IMR-90 (cell line): ENCODE results near the gene CMTM8. TPM values are rescaled to one million over a fixed set of nuclear protein-coding genes. Genes with fewer than 3 reads are reported as not detected.

Experiments
- ATAC-seq: fragments of 200-7000 bp; cut with Tn5 transposase; 2 replicates; pipeline ENCODE4 v1.9.1; 2020; ENCODE audit warnings: low read depth, mild to moderate bottlenecking, moderate library complexity
- BruUV-seq: library from RNA; stranded (reverse); fragments of 400-500 nt; replicated peaks from 2 replicates; lab custom pipeline; 2021; lab: Mats Ljungman, UMichigan
- CTCF ChIA-PET: fragments of 300-600 bp; formaldehyde crosslinking; extraction: SDS; loops from one replicate; lab custom pipeline; 2021; ENCODE audit warnings: antibody characterized with exemption; lab: Yijun Ruan, JAX
- POLR2A ChIA-PET: fragments of 300-600 bp; sonication (Branson Sonifier 250); formaldehyde crosslinking; loops from one replicate; lab custom pipeline; 2022; ENCODE audit warnings: antibody characterized with exemption; ENCODE audit not compliant: unreplicated experiment; lab: Charles Lee
- DNase-seq: peaks from one replicate; pipeline ENCODE4 v3.0.0; 2013
- H2AFZ ChIP-seq: replicated peaks from 2 replicates; pipeline ENCODE3; 2013; ENCODE audit warnings: low read length, mild to moderate bottlenecking; ENCODE audit not compliant: poor library complexity
- H2AK5ac ChIP-seq: 2 replicates; pipeline ENCODE4 v1.6.1; 2013; ENCODE audit warnings: low read depth, low read length, inconsistent platforms
- H2AK9ac ChIP-seq: replicated peaks from 2 replicates; pipeline ENCODE3; 2013; ENCODE audit warnings: mild to moderate bottlenecking, low read depth, low read length, moderate library complexity; ENCODE audit not compliant: poor library complexity
- H2BK120ac ChIP-seq: 2 replicates; pipeline ENCODE4 v1.6.1; 2013; ENCODE audit warnings: low read depth, low read length, inconsistent platforms
- H2BK15ac ChIP-seq: 3 replicates; pipeline ENCODE4 v1.6.1; 2013; ENCODE audit warnings: low read depth, low read length, inconsistent platforms
- H2BK20ac ChIP-seq: 2 replicates; pipeline ENCODE4 v1.6.1; 2013; ENCODE audit warnings: low read depth, mild to moderate bottlenecking, inconsistent platforms, low read length, moderate library complexity
- H2BK5ac ChIP-seq: 2 replicates; pipeline ENCODE4 v1.6.1; 2013; ENCODE audit warnings: mild to moderate bottlenecking, low read depth, low read length, inconsistent platforms; ENCODE audit not compliant: poor library complexity, severe bottlenecking
- H3K14ac ChIP-seq: replicated peaks from 2 replicates; pipeline ENCODE4 v1.6.1; 2013; ENCODE audit warnings: low read depth, low read length, inconsistent platforms
- H3K18ac ChIP-seq: 2 replicates; pipeline ENCODE4 v1.6.1; 2013; ENCODE audit warnings: low read depth, low read length, control low read depth
- H3K23ac ChIP-seq: 2 replicates; pipeline ENCODE4 v1.6.1; 2013; ENCODE audit warnings: low read depth, low read length, inconsistent platforms
- H3K27ac ChIP-seq: 2 replicates; pipeline ENCODE4 v1.5.1; 2013; ENCODE audit warnings: mild to moderate bottlenecking, control low read depth, low read length; ENCODE audit not compliant: insufficient read depth
- H3K27me3 ChIP-seq: 2 replicates; pipeline ENCODE4 v1.6.1; 2013; ENCODE audit warnings: low read length; ENCODE audit not compliant: control insufficient read depth, insufficient read depth
- H3K36me3 ChIP-seq: 2 replicates; pipeline ENCODE4 v1.6.1; 2013; ENCODE audit warnings: low read length, mixed read lengths; ENCODE audit not compliant: control insufficient read depth, insufficient read depth
- H3K4ac ChIP-seq: 2 replicates; pipeline ENCODE4 v1.6.1; 2013; ENCODE audit warnings: low read depth, low read length, inconsistent platforms
- H3K4me1 ChIP-seq: 2 replicates; pipeline ENCODE4 v1.6.1; 2013; ENCODE audit warnings: low read length, mixed read lengths; ENCODE audit not compliant: control insufficient read depth, insufficient read depth
- H3K4me2 ChIP-seq: 2 replicates; pipeline ENCODE4 v1.6.1; 2013; ENCODE audit warnings: low read depth, mild to moderate bottlenecking, control low read depth, low read length, moderate library complexity
- H3K4me3 ChIP-seq: 2 replicates; pipeline ENCODE4 v1.5.1; 2013; ENCODE audit warnings: low read depth, mild to moderate bottlenecking, control low read depth, low read length, moderate library complexity; ENCODE audit not compliant: insufficient read depth
- H3K56ac ChIP-seq: 2 replicates; pipeline ENCODE4 v1.6.1; 2013; ENCODE audit warnings: low read length, inconsistent platforms; ENCODE audit not compliant: insufficient read depth; ENCODE audit errors: extremely low read depth
- H3K79me1 ChIP-seq, 2 experiments: 2 replicates each; pipeline ENCODE4 v1.6.1; 2013; ENCODE audit warnings: low read length in 2 of 2, inconsistent platforms in 1 of 2, low read depth in 1 of 2
- H3K9ac ChIP-seq: 2 replicates; pipeline ENCODE4 v1.6.1; 2013; ENCODE audit warnings: low read depth, low read length, control low read depth
- H3K9me1 ChIP-seq: 2 replicates; pipeline ENCODE4 v1.6.1; 2013; ENCODE audit warnings: low read length, inconsistent platforms; ENCODE audit not compliant: insufficient read depth
- H3K9me3 ChIP-seq: 2 replicates; pipeline ENCODE4 v1.6.1; 2013; ENCODE audit warnings: low read length; ENCODE audit not compliant: control insufficient read depth, insufficient read depth
- H4K20me1 ChIP-seq: 2 replicates; pipeline ENCODE4 v1.6.1; 2013; ENCODE audit warnings: low read length, inconsistent platforms; ENCODE audit not compliant: insufficient read depth
- H4K5ac ChIP-seq: 2 replicates; pipeline ENCODE4 v1.6.1; 2013; ENCODE audit warnings: mild to moderate bottlenecking, low read depth, low read length, control low read depth
- H4K8ac ChIP-seq, 2 experiments: 2 replicates each; pipeline ENCODE4 v1.6.1; 2013; ENCODE audit warnings: low read depth in 2 of 2, low read length in 2 of 2, control low read depth in 1 of 2, inconsistent platforms in 1 of 2
- H4K91ac ChIP-seq: 2 replicates; pipeline ENCODE4 v1.6.1; 2013; ENCODE audit warnings: low read depth, low read length, inconsistent platforms; ENCODE audit not compliant: insufficient read depth
- BHLHE40 ChIP-seq: fragments of 150-350 bp; IDR thresholded peaks from 2 replicates; pipeline ENCODE4 v1.6.1; 2016; ENCODE audit warnings: mild to moderate bottlenecking, low read depth, low read length
- CHD1 ChIP-seq: IDR thresholded peaks from 2 replicates; pipeline ENCODE4 v1.6.1; 2012; ENCODE audit warnings: low read depth, low read length, improper control_type of control experiment
- CTCF ChIP-seq: conservative IDR thresholded peaks from 2 replicates; pipeline ENCODE4 v1.5.1; 2012; ENCODE audit warnings: mild to moderate bottlenecking, low read depth, low read length, improper control_type of control experiment
- ELK1 ChIP-seq: fragments of 150-350 bp; IDR thresholded peaks from 2 replicates; pipeline ENCODE4 v1.6.1; 2016; ENCODE audit warnings: low read depth, mild to moderate bottlenecking, low read length, moderate library complexity, borderline replicate concordance
- FOS ChIP-seq: fragments of 150-350 bp; IDR thresholded peaks from 2 replicates; pipeline ENCODE4 v1.6.1; 2016; ENCODE audit warnings: low read depth, low read length
- MAFK ChIP-seq: IDR thresholded peaks from 2 replicates; pipeline ENCODE4 v1.6.1; 2012; ENCODE audit warnings: low read depth, low read length, improper control_type of control experiment
- MXI1 ChIP-seq: IDR thresholded peaks from 2 replicates; pipeline ENCODE4 v1.6.1; 2012; ENCODE audit warnings: low read depth, mild to moderate bottlenecking, low read length, moderate library complexity, borderline replicate concordance
- NFE2L2 ChIP-seq: fragments of 150-350 bp; IDR thresholded peaks from 2 replicates; pipeline ENCODE4 v1.6.1; 2016; ENCODE audit warnings: low read depth, mild to moderate bottlenecking, low read length
- POLR2A ChIP-seq: IDR thresholded peaks from 2 replicates; pipeline ENCODE4 v1.6.1; 2012; ENCODE audit warnings: mild to moderate bottlenecking, low read depth, low read length
- RAD21 ChIP-seq: IDR thresholded peaks from 2 replicates; pipeline ENCODE4 v1.6.1; 2012; ENCODE audit warnings: low read length, improper control_type of control experiment
- RCOR1 ChIP-seq: IDR thresholded peaks from 2 replicates; pipeline ENCODE4 v1.6.1; 2012; ENCODE audit warnings: mild to moderate bottlenecking, low read length, improper control_type of control experiment; ENCODE audit not compliant: insufficient replicate concordance
- RFX5 ChIP-seq: IDR thresholded peaks from 2 replicates; pipeline ENCODE4 v1.8.0; 2012; ENCODE audit warnings: low read depth, mild to moderate bottlenecking, low read length, moderate library complexity
- SMC3 ChIP-seq: fragments of 150-350 bp; IDR thresholded peaks from 2 replicates; pipeline ENCODE4 v1.6.1; 2016; ENCODE audit warnings: low read depth, mild to moderate bottlenecking, antibody characterized with exemption, low read length, moderate library complexity
- USF2 ChIP-seq: fragments of 150-350 bp; IDR thresholded peaks from 2 replicates; pipeline ENCODE4 v1.6.1; 2017; ENCODE audit warnings: mild to moderate bottlenecking, antibody characterized with exemption, low read length, low read depth
- WGBS, 2 experiments: methylation state at CpG; one replicate each; pipeline versions ENCODE4 v1.1.5 to v1.1.7; 2013; ENCODE audit warnings: missing lambda C conversion rate in 2 of 2; ENCODE audit not compliant: insufficient read length in 1 of 2; ENCODE audit errors: extremely low coverage in 2 of 2; 5-methylcytosine and 5-hydroxymethylcytosine counted together
- dilution Hi-C: fragments of 300-500 bp; cut with HindIII; formaldehyde crosslinking; loops from one replicate; pipeline ENCODE4 v1.14.3; 2018; ENCODE audit warnings: low sequenced_read_pairs; ENCODE audit not compliant: unreplicated experiment
- in situ Hi-C: fragments of 300-500 bp; cut with MboI; formaldehyde crosslinking; loops from 3 replicates; pipeline ENCODE4 v1.14.3; 2019; ENCODE audit warnings: low sequenced_read_pairs, inconsistent platforms, mixed read lengths
- intact Hi-C: fragments of 100-400 bp; cut with micrococcal nuclease; formaldehyde crosslinking; loops from 2 replicates; pipeline ENCODE4 v1.10.0; 2022
- polyA plus RNA-seq, 3 experiments: library from polyadenylated mRNA; depleted of rRNA; stranded (reverse); fragments of >200 nt; gene quantifications; 2 replicates each; pipeline ENCODE4 v1.2.3, GENCODE V29; 2012; ENCODE audit warnings: low replicate concordance in 1 of 3
- total RNA-seq: library from RNA; depleted of rRNA; stranded (reverse); fragments of >200 nt; gene quantifications from 2 replicates; pipeline ENCODE4 v1.2.3, GENCODE V29; 2012

CMTM8 gene
- total and polyA plus RNA-seq, 2 of the 4 experiments (the other 2 are of a cell fraction), result 0.15 TPM; not detected in 1

- Histone ChIP-seq H4K91ac (no peak overlapping the region), H3K56ac (no peak overlapping the region), H2BK120ac (no peak overlapping the region), H3K9me3 (no peaks in the 10 kb centered on the region), H2BK15ac (no peak overlapping the region; the same call in 2 of the 3 replicates), H3K27ac (no peak overlapping the region), H2BK5ac (no peak overlapping the region), H3K36me3 (no peaks in the 10 kb centered on the region), H3K4me3 (no peak overlapping the region), H4K20me1 (no peaks in the 10 kb centered on the region), H3K4ac (peak overlapping the region; percentile 24; the same call in 1 of the 2 replicates), H3K18ac (no peak overlapping the region), H3K14ac (peak overlapping the region; percentile 38; the same call in 1 of the 2 replicates), H3K27me3 (no peaks in the 10 kb centered on the region), H3K9me1 (peaks cover 5% of the 10 kb centered on the region), H2AFZ (no peak overlapping the region), H2AK9ac (no peak overlapping the region), H3K4me2 (no peak overlapping the region), H3K4me1 (no peaks in the 10 kb centered on the region), H2BK20ac (peak overlapping the region; percentile 46; the same call in 1 of the 2 replicates), H2AK5ac (no peak overlapping the region), H3K23ac (no peak overlapping the region), H4K8ac (no peak overlapping the region; a peak in 1 of 4 replicates), H3K79me1 (peaks cover 14 to 25% of the 10 kb centered on the region in 2 experiments; a peak in 3 of 4 replicates), H4K5ac (no peak overlapping the region), H3K9ac (no peak overlapping the region)
- WGBS, 2 experiments, result 100% methylated on average over 1 of the region's 10 CpGs; no CpG with 5 or more reads in 1 of the 2 experiments
- no TSS peak for BruUV-seq
- intact Hi-C loops, result no loop called here
- TF ChIP-seq USF2 (no peak), RCOR1 (no peak), SMC3 (no peak), RAD21 (no peak), MXI1 (no peak), FOS (no peak), CTCF (no peak), POLR2A (no peak), MAFK (no peak), RFX5 (no peak), ELK1 (no peak), NFE2L2 (no peak), CHD1 (no peak), BHLHE40 (no peak)
- in situ Hi-C loops, result no loop called here
- CTCF ChIA-PET, result interaction anchor here (1.2 kb wide), 1 partner anchor 53 kb away, joined by 3 read pairs; no protein-coding TSS in a partner anchor
- ATAC-seq (no peak), DNase-seq (no peak)
- dilution Hi-C loops, result no loop called here
- POLR2A ChIA-PET, result no interaction called here
Measured at GRCh38 chr3:32413845-32414521, 175.5 kb downstream of the CMTM8 start.
